ENCODE measurements around the gene RHEB. TPM values are rescaled to one million over a fixed set of nuclear protein-coding genes. Genes with fewer than 3 reads are reported as not detected.
A peak's percentile ranks its signal among the peaks of the same experiment; 100 is the strongest.
"Not testable (repeated sequence)": the region's sequence is repeated elsewhere in the genome, so short reads cannot be mapped to it uniquely, and the experiment has no call there.

The RHEB gene
- total RNA-seq, 2 donors from 2014 or later: 45.4 to 55.8 TPM

- H3K27me3 Mint-ChIP-seq: peaks cover 16 to 19% of the 10 kb centered on the region in 2 donors
- ATAC-seq: no peak
- peaks cover under 1 to 1% of the 10 kb centered on the region in 2 donors for H3K4me1 Mint-ChIP-seq (ENCODE audit: low read depth in 2 of 2)
Observed at GRCh38 chr7:151544183-151544582, 24.5 kb upstream of the RHEB start.

GRCh38 chr7:151542606-151543130 is 23.0 kb upstream of the RHEB start:
- H3K9me3 Mint-ChIP-seq: no peaks in the 10 kb centered on the region
- H3K27me3 Mint-ChIP-seq: peaks cover 21 to 26% of the 10 kb centered on the region in 2 donors
- DNase-seq (ENCODE audit: low spot score) (no peak), ATAC-seq (no peak)
- H3K27ac Mint-ChIP-seq: no peak overlapping the region
- peaks cover 7 to 10% of the 10 kb centered on the region in 2 donors for H3K4me1 Mint-ChIP-seq (ENCODE audit: low read depth in 2 of 2)
- no peaks in the 10 kb centered on the region for H3K36me3 Mint-ChIP-seq
- no peak overlapping the region for H3K4me3 Mint-ChIP-seq

More at GRCh38 chr7:151544183-151544582, 24.5 kb upstream of the RHEB start:
- DNase-seq (ENCODE audit: low spot score): no peak
- Mint-ChIP-seq H3K4me3 (no peak overlapping the region), H3K27ac (no peak overlapping the region), H3K9me3 (no peaks in the 10 kb centered on the region), H3K36me3 (no peaks in the 10 kb centered on the region)

- Mint-ChIP-seq H3K36me3 (no peaks in the 10 kb centered on the region), H3K27me3 (peaks cover 21 to 26% of the 10 kb centered on the region in 2 donors), H3K27ac (no peak overlapping the region)
Observed at GRCh38 chr7:151541709-151542499, 22.2 kb upstream of the RHEB start.

GRCh38 chr7:151540146-151540545 is 20.5 kb upstream of the RHEB start:
- no peaks in the 10 kb centered on the region for H3K36me3 Mint-ChIP-seq
- no peak for ATAC-seq
- no peak overlapping the region for H3K27ac Mint-ChIP-seq
- no peak for DNase-seq (ENCODE audit: low spot score)
- no peak overlapping the region for H3K4me3 Mint-ChIP-seq
- H3K4me1 Mint-ChIP-seq (ENCODE audit: low read depth in 2 of 2): peaks cover 22% of the 10 kb centered on the region in 2 donors
- peaks cover 18 to 19% of the 10 kb centered on the region in 2 donors for H3K27me3 Mint-ChIP-seq
- no peaks in the 10 kb centered on the region for H3K9me3 Mint-ChIP-seq

More at GRCh38 chr7:151541709-151542499, 22.2 kb upstream of the RHEB start:
- ATAC-seq: no peak
- Mint-ChIP-seq H3K4me1 (ENCODE audit: low read depth in 2 of 2) (peaks cover 13 to 16% of the 10 kb centered on the region in 2 donors), H3K9me3 (no peaks in the 10 kb centered on the region), H3K4me3 (no peak overlapping the region)
- DNase-seq (ENCODE audit: low spot score): no peak

- H3K36me3 Mint-ChIP-seq: no peaks in the 10 kb centered on the region
- H3K4me3 Mint-ChIP-seq: no peak overlapping the region
- H3K27me3 Mint-ChIP-seq: peaks cover 11 to 18% of the 10 kb centered on the region in 2 donors
- peaks cover 22% of the 10 kb centered on the region in 2 donors for H3K4me1 Mint-ChIP-seq (ENCODE audit: low read depth in 2 of 2)
- peak; percentile 43 to 64 for ATAC-seq
- H3K9me3 Mint-ChIP-seq: no peaks in the 10 kb centered on the region
- DNase-seq (ENCODE audit: low spot score): no peak
- H3K27ac Mint-ChIP-seq: no peak overlapping the region
Observed at GRCh38 chr7:151539088-151539671, 19.5 kb upstream of the RHEB start.

GRCh38 chr7:151537818-151538561 is 18.3 kb upstream of the RHEB start:
- no peak overlapping the region for H3K4me3 Mint-ChIP-seq
- H3K4me1 Mint-ChIP-seq (ENCODE audit: low read depth in 2 of 2): peaks cover 22% of the 10 kb centered on the region in 2 donors
- H3K36me3 Mint-ChIP-seq: no peaks in the 10 kb centered on the region
- ATAC-seq: no peak
- H3K9me3 Mint-ChIP-seq: no peaks in the 10 kb centered on the region
- no peak for DNase-seq (ENCODE audit: low spot score)
- no peak overlapping the region for H3K27ac Mint-ChIP-seq
- peaks cover 18 to 19% of the 10 kb centered on the region in 2 donors for H3K27me3 Mint-ChIP-seq

GRCh38 chr7:151536178-151536577 is 16.5 kb upstream of the RHEB start:
- H3K27ac Mint-ChIP-seq; H3K36me3 Mint-ChIP-seq; ATAC-seq; H3K9me3 Mint-ChIP-seq; DNase-seq (ENCODE audit: low spot score); H3K4me3 Mint-ChIP-seq: not testable (repeated sequence)
- Mint-ChIP-seq H3K4me1 (ENCODE audit: low read depth in 2 of 2) (peaks cover 22% of the 10 kb centered on the region in 2 donors), H3K27me3 (peaks cover 11 to 21% of the 10 kb centered on the region in 2 donors)

- H3K4me3 Mint-ChIP-seq: no peak overlapping the region
- H3K27ac Mint-ChIP-seq: no peak overlapping the region
- no peaks in the 10 kb centered on the region for H3K4me1 Mint-ChIP-seq (ENCODE audit: low read depth in 2 of 2)
- H3K27me3 Mint-ChIP-seq: peaks cover 5 to 16% of the 10 kb centered on the region in 2 donors
- DNase-seq (ENCODE audit: low spot score): no peak
- ATAC-seq: no peak
- H3K9me3 Mint-ChIP-seq: no peaks in the 10 kb centered on the region
- peaks cover 19% of the 10 kb centered on the region for H3K36me3 Mint-ChIP-seq
Observed at GRCh38 chr7:151529842-151530241, 10.1 kb upstream of the RHEB start.

GRCh38 chr7:151524845-151525244 is 5.2 kb upstream of the RHEB start:
- no peaks in the 10 kb centered on the region for H3K9me3 Mint-ChIP-seq
- H3K4me1 Mint-ChIP-seq (ENCODE audit: low read depth in 2 of 2): peaks cover 0 to 5% of the 10 kb centered on the region in 2 donors
- H3K27me3 Mint-ChIP-seq: peaks cover 0 to 5% of the 10 kb centered on the region in 2 donors
- H3K4me3 Mint-ChIP-seq: no peak overlapping the region
- DNase-seq (ENCODE audit: low spot score) (no peak), ATAC-seq (no peak)
- no peak overlapping the region for H3K27ac Mint-ChIP-seq
- H3K36me3 Mint-ChIP-seq: peaks cover 2% of the 10 kb centered on the region

- Mint-ChIP-seq H3K36me3 (no peaks in the 10 kb centered on the region), H3K27me3 (peaks cover 0 to 5% of the 10 kb centered on the region in 2 donors), H3K4me3 (no peak overlapping the region), H3K9me3 (no peaks in the 10 kb centered on the region), H3K27ac (no peak overlapping the region), H3K4me1 (ENCODE audit: low read depth in 2 of 2) (peaks cover 0 to 7% of the 10 kb centered on the region in 2 donors)
- no peak for ATAC-seq
- DNase-seq (ENCODE audit: low spot score): no peak
Observed at GRCh38 chr7:151524331-151524730, 4.6 kb upstream of the RHEB start.

GRCh38 chr7:151520419-151521261 is 945 bp upstream of the RHEB start:
- H3K9me3 Mint-ChIP-seq: no peaks in the 10 kb centered on the region
- peak overlapping the region; percentile 94 for H3K27ac Mint-ChIP-seq
- peak overlapping the region; percentile 90 for H3K4me3 Mint-ChIP-seq
- ATAC-seq: no peak
- H3K4me1 Mint-ChIP-seq (ENCODE audit: low read depth in 2 of 2): peaks cover 28 to 33% of the 10 kb centered on the region in 2 donors
- no peaks in the 10 kb centered on the region for H3K27me3 Mint-ChIP-seq
- H3K36me3 Mint-ChIP-seq: no peaks in the 10 kb centered on the region
- DNase-seq (ENCODE audit: low spot score): no peak

GRCh38 chr7:151518947-151519764 is 539 bp downstream of the RHEB start:
- not testable (repeated sequence) for H3K27me3 Mint-ChIP-seq

More at GRCh38 chr7:151518947-151519764, 539 bp downstream of the RHEB start:
- DNase-seq (ENCODE audit: low spot score) (peak; percentile 78), ATAC-seq (peak; percentile 78 to 81)
- not testable (repeated sequence) for H3K36me3 Mint-ChIP-seq, H3K9me3 Mint-ChIP-seq
- Mint-ChIP-seq H3K27ac (peak overlapping the region; percentile 94), H3K4me3 (peak overlapping the region; percentile 91), H3K4me1 (ENCODE audit: low read depth in 2 of 2) (peaks cover 42 to 43% of the 10 kb centered on the region in 2 donors)
